HG03469 (cell line): Measurements from ENCODE around the gene CFAP53.
"Not testable (repeated sequence)": the region's sequence is repeated elsewhere in the genome, so short reads cannot be mapped to it uniquely, and the experiment has no call there.

Source experiments
- ATAC-seq: cut with Tn5 transposase; IDR thresholded peaks from one replicate; pipeline ENCODE4 v1.9.1; 2021; ENCODE audit warnings: mild to moderate bottlenecking, moderate library complexity, moderate number of reproducible peaks; ENCODE audit not compliant: unreplicated experiment

Gene CFAP53

GRCh38 chr18:50288348-50289107 lies 22.2 kb upstream of the CFAP53 start:
- ATAC-seq: not testable (repeated sequence)

- ATAC-seq: peak; percentile 88
Measured at GRCh38 chr18:50287441-50288347, 21.4 kb upstream of the CFAP53 start, which contains the start of gene CXXC1. Gene CXXC1, minus strand, starts transcription at chr18:50287692. Its CDS starts 103 bp downstream, at chr18:50287589.

- ATAC-seq: no peak
Measured at GRCh38 chr18:50287028-50287440, 20.7 kb upstream of the CFAP53 start.

- no peak for ATAC-seq
Measured at GRCh38 chr18:50286391-50287027, 20.2 kb upstream of the CFAP53 start.

- no peak for ATAC-seq
Measured at GRCh38 chr18:50285631-50286321, 19.5 kb upstream of the CFAP53 start.

- ATAC-seq: no peak
Measured at GRCh38 chr18:50285071-50285470, 18.8 kb upstream of the CFAP53 start.

- no peak for ATAC-seq
Measured at GRCh38 chr18:50284255-50284885, 18.1 kb upstream of the CFAP53 start.

- no peak for ATAC-seq
Measured at GRCh38 chr18:50283469-50284209, 17.3 kb upstream of the CFAP53 start.

- no peak for ATAC-seq
Measured at GRCh38 chr18:50282521-50283335, 16.4 kb upstream of the CFAP53 start.

GRCh38 chr18:50281972-50282520 lies 15.8 kb upstream of the CFAP53 start:
- no peak for ATAC-seq

GRCh38 chr18:50281295-50281971 lies 15.1 kb upstream of the CFAP53 start, which contains the start of gene MBD1:
Gene MBD1, minus strand, starts transcription at chr18:50281523. Its CDS starts 1,531 bp downstream, at chr18:50279992.
- peak; percentile 85 for ATAC-seq

GRCh38 chr18:50280707-50281294 lies 14.5 kb upstream of the CFAP53 start:
- no peak for ATAC-seq

GRCh38 chr18:50279752-50280151 lies 13.5 kb upstream of the CFAP53 start:
- no peak for ATAC-seq

GRCh38 chr18:50277942-50278341 lies 11.6 kb upstream of the CFAP53 start:
- ATAC-seq: no peak

- no peak for ATAC-seq
Measured at GRCh38 chr18:50276452-50276851, 10.2 kb upstream of the CFAP53 start.

- ATAC-seq: no peak
Measured at GRCh38 chr18:50275503-50276036, 9.3 kb upstream of the CFAP53 start.

GRCh38 chr18:50274941-50275340 lies 8.6 kb upstream of the CFAP53 start:
- ATAC-seq: no peak
